Neutrophil (primary cell): Measurements from ENCODE around the gene TYROBP.
"Not testable (repeated sequence)": the region's sequence is repeated elsewhere in the genome, so short reads cannot be mapped to it uniquely, and the experiment has no call there.

Source experiments
- H3K27ac ChIP-seq: fragments of 200-600 bp; sonication (generic); 2 replicates; pipeline ENCODE4 v1.5.1; 2016; ENCODE audit warnings: mild to moderate bottlenecking, moderate library complexity
- H3K27me3 ChIP-seq: fragments of 200-600 bp; sonication (generic); 2 replicates; pipeline ENCODE4 v1.6.0; 2016; ENCODE audit warnings: mild to moderate bottlenecking
- H3K36me3 ChIP-seq: fragments of 200-600 bp; sonication (generic); 2 replicates; pipeline ENCODE4 v1.5.1; 2017
- H3K4me1 ChIP-seq, 2 experiments: fragments of 200-600 bp in 1 of 2; sonication (generic) in 1 of 2; 1 replicate in 1 of 2; 2 replicates in 1 of 2; pipeline versions ENCODE4 v1.5.1 to v1.6.1; 2013 to 2016; ENCODE audit warnings: low read depth in 1 of 2, low read length in 1 of 2, mild to moderate bottlenecking in 1 of 2, moderate library complexity in 1 of 2; ENCODE audit not compliant: control insufficient read depth in 1 of 2, insufficient read depth in 1 of 2
- H3K4me3 ChIP-seq, 2 experiments: fragments of 200-600 bp in 1 of 2; sonication (generic) in 1 of 2; 1 replicate in 1 of 2; 2 replicates in 1 of 2; pipeline ENCODE4 v1.5.1; 2013 to 2016; ENCODE audit warnings: low read depth in 1 of 2, low read length in 1 of 2, mild to moderate bottlenecking in 1 of 2, moderate library complexity in 1 of 2
- H3K9me3 ChIP-seq: fragments of 200-600 bp; sonication (generic); 2 replicates; pipeline ENCODE4 v1.5.1; 2016
- CTCF ChIP-seq: fragments of 200-600 bp; sonication (generic); IDR thresholded peaks from 2 replicates; pipeline ENCODE4 v1.5.1; 2016; ENCODE audit warnings: antibody characterized with exemption

TYROBP gene

GRCh38 chr19:35908010-35908441, at the start of gene TYROBP:
TYROBP (minus strand) TSS chr19:35908295; CDS start chr19:35908228, 67 bp downstream.
- H3K4me3 ChIP-seq = peak within 1 kb of the TSS; percentile 87 to 93

GRCh38 chr19:35957411-35957810, 49.3 kb upstream of the TYROBP start:
- Histone ChIP-seq H3K4me1 (peaks cover 73 to 74% of the 10 kb centered on the region in 2 experiments), H3K27me3 (peaks cover 50% of the 10 kb centered on the region)
- not testable (repeated sequence) for H3K27ac ChIP-seq, H3K4me3 ChIP-seq, H3K9me3 ChIP-seq, H3K36me3 ChIP-seq

More at GRCh38 chr19:35908010-35908441, at the start of gene TYROBP:
- H3K27ac ChIP-seq = peak within 1 kb of the TSS; percentile 100
- peak; percentile 21 for TF ChIP-seq CTCF
- no peaks in the 10 kb centered on the region for H3K9me3 ChIP-seq
- peaks cover 85 to 95% of the 10 kb centered on the region in 2 experiments for H3K4me1 ChIP-seq
- H3K27me3 ChIP-seq = no peaks in the 10 kb centered on the region
- H3K36me3 ChIP-seq = peaks cover 37% of the 10 kb centered on the region

- peaks cover 80% of the 10 kb centered on the region in 2 experiments for H3K4me1 ChIP-seq
- H3K27me3 ChIP-seq = peaks cover 37% of the 10 kb centered on the region
- peak overlapping the region; percentile 91 for H3K27ac ChIP-seq
These were observed 48.0 kb upstream of the TYROBP start for GRCh38 chr19:35955881-35956634.

GRCh38 chr19:35949131-35949530, 41.0 kb upstream of the TYROBP start:
- no peak for TF ChIP-seq CTCF
- Histone ChIP-seq H3K9me3 (no peaks in the 10 kb centered on the region), H3K36me3 (no peaks in the 10 kb centered on the region), H3K27me3 (no peaks in the 10 kb centered on the region), H3K27ac (no peak overlapping the region), H3K4me1 (peaks cover 31% of the 10 kb centered on the region in 2 experiments), H3K4me3 (no peak overlapping the region)

More at GRCh38 chr19:35955881-35956634, 48.0 kb upstream of the TYROBP start:
- Histone ChIP-seq H3K4me3 (peak overlapping the region in 1 of 2 experiments; percentile 23), H3K36me3 (no peaks in the 10 kb centered on the region), H3K9me3 (no peaks in the 10 kb centered on the region)
- no peak for TF ChIP-seq CTCF

- no peak overlapping the region for H3K4me3 ChIP-seq
- no peaks in the 10 kb centered on the region for H3K9me3 ChIP-seq
- peaks cover 4% of the 10 kb centered on the region for H3K27me3 ChIP-seq
- H3K36me3 ChIP-seq = no peaks in the 10 kb centered on the region
- no peak overlapping the region for H3K27ac ChIP-seq
- TF ChIP-seq CTCF = no peak
- peaks cover 7% of the 10 kb centered on the region in 2 experiments for H3K4me1 ChIP-seq
These were observed 38.1 kb upstream of the TYROBP start for GRCh38 chr19:35946203-35946602.

- peaks cover 7% of the 10 kb centered on the region in 2 experiments for H3K4me1 ChIP-seq
- no peak overlapping the region for H3K4me3 ChIP-seq
- no peak overlapping the region for H3K27ac ChIP-seq
- no peaks in the 10 kb centered on the region for H3K36me3 ChIP-seq
- peaks cover 9% of the 10 kb centered on the region for H3K27me3 ChIP-seq
- TF ChIP-seq CTCF = no peak
- no peaks in the 10 kb centered on the region for H3K9me3 ChIP-seq
These were observed 37.2 kb upstream of the TYROBP start for GRCh38 chr19:35945121-35945790.
